Endothelial cell of umbilical vein (primary cell): ENCODE results near the gene C12orf60. TPM values are rescaled to one million over a fixed set of nuclear protein-coding genes. Genes with fewer than 3 reads are reported as not detected.

Experiments
- BruUV-seq: library from RNA; stranded (reverse); fragments of 400-500 nt; replicated peaks from 2 replicates; lab custom pipeline; 2021; lab: Mats Ljungman, UMichigan
- CTCF ChIA-PET: fragments of 300-600, 350-600 bp; sonication (Branson Sonifier 250); formaldehyde crosslinking; loops from one replicate; lab custom pipeline; 2021; ENCODE audit warnings: antibody characterized with exemption, inconsistent platforms; lab: Charles Lee
- POLR2A ChIA-PET: fragments of 300-600, 350-600 bp; sonication (Branson Sonifier 250); formaldehyde crosslinking; loops from one replicate; lab custom pipeline; 2021; ENCODE audit warnings: antibody characterized with exemption, inconsistent platforms; lab: Charles Lee
- DNase-seq: peaks from one replicate; pipeline ENCODE4 v3.0.0-alpha.2; 2011; ENCODE audit warnings: low read depth, low spot score
- FAIRE-seq: peaks from 2 replicates; lab custom pipeline; 2011; peaks lifted over from hg19 to GRCh38; lab: Jason Lieb, UNC
- H2AFZ ChIP-seq: 2 replicates; pipeline ENCODE4 v1.6.0; 2012; ENCODE audit warnings: low read depth, low read length, control low read depth, inconsistent platforms
- H3K27ac ChIP-seq: 2 replicates; pipeline ENCODE4 v1.5.1; 2011; ENCODE audit warnings: low read depth, mild to moderate bottlenecking, control low read depth, low read length, moderate library complexity; ENCODE audit not compliant: insufficient read depth
- H3K27me3 ChIP-seq, 2 experiments: 2 replicates each; pipeline versions ENCODE4 v1.6.0 to v1.6.1; 2011; ENCODE audit warnings: low read length in 2 of 2, mixed read lengths in 1 of 2; ENCODE audit not compliant: control insufficient read depth in 2 of 2, insufficient read depth in 2 of 2
- H3K36me3 ChIP-seq, 2 experiments: 2 replicates in 1 of 2; 3 replicates in 1 of 2; pipeline ENCODE4 v1.5.1; 2011; ENCODE audit warnings: low read length in 2 of 2, mild to moderate bottlenecking in 1 of 2, moderate library complexity in 1 of 2; ENCODE audit not compliant: control insufficient read depth in 2 of 2, insufficient read depth in 2 of 2; ENCODE audit errors: extremely low read depth in 1 of 2
- H3K4me1 ChIP-seq: 3 replicates; pipeline ENCODE4 v1.5.1; 2011; ENCODE audit warnings: mild to moderate bottlenecking, low read length; ENCODE audit not compliant: control insufficient read depth, insufficient read depth; ENCODE audit errors: extremely low read depth
- H3K4me2 ChIP-seq: 2 replicates; pipeline ENCODE4 v1.6.1; 2011; ENCODE audit warnings: low read length, control low read depth, mixed read lengths; ENCODE audit not compliant: insufficient read depth
- H3K4me3 ChIP-seq, 3 experiments: fragments of 200-600 bp in 1 of 3; sonication (generic), shearing (Covaris generic) in 1 of 3; replicated peaks in 1 of 3; 2 replicates each; pipeline ENCODE4 v1.5.1; 2011 to 2016; ENCODE audit warnings: control low read depth in 3 of 3, low read length in 3 of 3, mild to moderate bottlenecking in 2 of 3, inconsistent platforms in 1 of 3, low read depth in 1 of 3, moderate library complexity in 1 of 3; ENCODE audit not compliant: insufficient read depth in 1 of 3
- H3K79me2 ChIP-seq: 2 replicates; pipeline ENCODE4 v1.6.0; 2012; ENCODE audit warnings: low read length, inconsistent platforms; ENCODE audit not compliant: control insufficient read depth, insufficient read depth
- H3K9ac ChIP-seq: replicated peaks from 2 replicates; pipeline ENCODE3; 2011; ENCODE audit warnings: low read length, control low read depth; ENCODE audit not compliant: insufficient read depth; ENCODE audit errors: extremely low read depth
- H3K9me1 ChIP-seq: replicated peaks from 3 replicates; pipeline ENCODE4 v1.6.0; 2011; ENCODE audit warnings: mild to moderate bottlenecking, low read length; ENCODE audit not compliant: control insufficient read depth, insufficient read depth; ENCODE audit errors: extremely low read depth
- H3K9me3 ChIP-seq: replicated peaks from 2 replicates; pipeline ENCODE4 v1.5.1; 2012; ENCODE audit warnings: low read length, inconsistent platforms; ENCODE audit not compliant: control insufficient read depth, insufficient read depth
- H4K20me1 ChIP-seq: replicated peaks from 2 replicates; pipeline ENCODE3; 2011; ENCODE audit warnings: mild to moderate bottlenecking, low read length; ENCODE audit not compliant: control insufficient read depth, insufficient read depth; ENCODE audit errors: extremely low read depth
- EZH2 ChIP-seq: IDR thresholded peaks from 2 replicates; pipeline ENCODE4 v1.6.1; 2012; ENCODE audit warnings: borderline replicate concordance, low read depth, mild to moderate bottlenecking, moderate library complexity, low read length, inconsistent platforms; ENCODE audit not compliant: severe bottlenecking
- FOS ChIP-seq: IDR thresholded peaks from 2 replicates; pipeline ENCODE4 v1.6.1; 2011; ENCODE audit warnings: mild to moderate bottlenecking, low read length, moderate library complexity, borderline replicate concordance; ENCODE audit not compliant: insufficient read depth
- GATA2 ChIP-seq: IDR thresholded peaks from 2 replicates; pipeline ENCODE4 v1.7.0; 2011; ENCODE audit warnings: low read depth, mild to moderate bottlenecking, moderate library complexity, mixed read lengths, low read length; ENCODE audit not compliant: insufficient read length, insufficient read depth
- JUN ChIP-seq: IDR thresholded peaks from 2 replicates; pipeline ENCODE4 v1.6.1; 2011; ENCODE audit warnings: borderline replicate concordance, low read depth; ENCODE audit not compliant: insufficient read length, insufficient read depth
- MYC ChIP-seq: IDR thresholded peaks from one replicate; pipeline ENCODE4 v1.6.1; 2011; ENCODE audit warnings: mild to moderate bottlenecking, low read depth, low read length
- POLR2A ChIP-seq: IDR thresholded peaks from 2 replicates; pipeline ENCODE4 v1.6.1; 2012; ENCODE audit warnings: low read depth, mild to moderate bottlenecking, control low read depth, low read length
- POLR2AphosphoS5 ChIP-seq: IDR thresholded peaks from 2 replicates; pipeline ENCODE4 v1.6.1; 2012; ENCODE audit warnings: low read depth, mild to moderate bottlenecking, control low read depth, low read length, moderate library complexity; ENCODE audit not compliant: insufficient read depth
- dilution Hi-C: fragments of 300-500 bp; cut with MboI; formaldehyde crosslinking; loops from one replicate; pipeline ENCODE4 v1.15.0; 2019; ENCODE audit warnings: low sequenced_read_pairs; ENCODE audit not compliant: extremely low pct_ligation_motif_present
- intact Hi-C: fragments of 100-400 bp; cut with micrococcal nuclease; formaldehyde crosslinking; loops from one replicate; pipeline ENCODE4 v1.10.0; 2022
- polyA plus RNA-seq, 4 experiments: library from polyadenylated mRNA; depleted of rRNA in 3 of 4; stranded (reverse) in 3 of 4; unstranded in 1 of 4; fragments of >200 nt; gene quantifications; 2 replicates each; pipeline versions ENCODE4 v1.2.1 to v1.2.3, GENCODE V29; 2011 to 2012; ENCODE audit warnings: missing spikeins in 1 of 4
- total RNA-seq: library from RNA; stranded (reverse); gene quantifications from 2 replicates; pipeline ENCODE4 v1.2.3, GENCODE V29; 2021
- TF ChIP-seq, protein P1 (sequence below): IDR thresholded peaks from 2 replicates; pipeline ENCODE4 v1.6.1; 2011; ENCODE audit not compliant: insufficient read depth, insufficient read length
- TF ChIP-seq, protein P2 (sequence below), 2 donors: IDR thresholded peaks; 1 replicate in 1 of 2; 2 replicates in 1 of 2; pipeline ENCODE4 v1.5.1; 2011; ENCODE audit warnings: low read length in 2 of 2, mild to moderate bottlenecking in 2 of 2, moderate library complexity in 2 of 2, control low read depth in 1 of 2, inconsistent platforms in 1 of 2, low read depth in 1 of 2; ENCODE audit not compliant: insufficient read depth in 1 of 2; ENCODE audit errors: extremely low read depth in 1 of 2

Gene C12orf60
- total and polyA plus RNA-seq, 2 donors (not counting 3 experiments of a cell fraction or from before 2014, with no cell fraction given): 0.52 to 1.3 TPM

DNA sequence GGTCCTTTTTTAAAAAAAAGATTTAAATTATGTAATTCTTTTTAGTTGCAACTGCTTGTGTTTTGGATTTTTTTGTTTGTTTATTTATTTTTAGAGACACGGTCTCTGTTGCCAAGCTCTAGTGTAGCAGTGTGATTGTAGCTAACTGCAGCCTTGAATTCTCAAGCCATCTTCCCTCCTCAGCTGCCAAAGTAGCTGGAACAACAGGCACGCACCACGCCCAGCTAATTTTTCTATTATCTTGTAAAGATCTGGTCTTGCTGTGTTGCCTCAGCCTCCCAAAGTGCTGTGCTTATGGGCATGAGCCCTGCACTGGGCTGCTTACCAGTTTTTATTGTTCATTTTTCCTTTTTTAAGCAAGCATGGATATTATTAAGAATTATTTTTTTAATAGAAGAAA lies 50.5 kb downstream of the C12orf60 start:
- no peak overlapping the region for H3K9ac ChIP-seq
- H3K27me3 ChIP-seq: no peaks in the 10 kb centered on the region
- no peaks in the 10 kb centered on the region for H3K9me1 ChIP-seq
- intact Hi-C loops: no loop called here
- no TSS peak for BruUV-seq
- TF ChIP-seq FOS (no peak), EZH2 (no peak), MYC (no peak), GATA2 (no peak), POLR2AphosphoS5 (no peak), POLR2A (no peak), JUN (no peak)
- TF ChIP-seq, protein P1, sequence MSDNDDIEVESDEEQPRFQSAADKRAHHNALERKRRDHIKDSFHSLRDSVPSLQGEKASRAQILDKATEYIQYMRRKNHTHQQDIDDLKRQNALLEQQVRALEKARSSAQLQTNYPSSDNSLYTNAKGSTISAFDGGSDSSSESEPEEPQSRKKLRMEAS: no peak
- TF ChIP-seq, protein P2, sequence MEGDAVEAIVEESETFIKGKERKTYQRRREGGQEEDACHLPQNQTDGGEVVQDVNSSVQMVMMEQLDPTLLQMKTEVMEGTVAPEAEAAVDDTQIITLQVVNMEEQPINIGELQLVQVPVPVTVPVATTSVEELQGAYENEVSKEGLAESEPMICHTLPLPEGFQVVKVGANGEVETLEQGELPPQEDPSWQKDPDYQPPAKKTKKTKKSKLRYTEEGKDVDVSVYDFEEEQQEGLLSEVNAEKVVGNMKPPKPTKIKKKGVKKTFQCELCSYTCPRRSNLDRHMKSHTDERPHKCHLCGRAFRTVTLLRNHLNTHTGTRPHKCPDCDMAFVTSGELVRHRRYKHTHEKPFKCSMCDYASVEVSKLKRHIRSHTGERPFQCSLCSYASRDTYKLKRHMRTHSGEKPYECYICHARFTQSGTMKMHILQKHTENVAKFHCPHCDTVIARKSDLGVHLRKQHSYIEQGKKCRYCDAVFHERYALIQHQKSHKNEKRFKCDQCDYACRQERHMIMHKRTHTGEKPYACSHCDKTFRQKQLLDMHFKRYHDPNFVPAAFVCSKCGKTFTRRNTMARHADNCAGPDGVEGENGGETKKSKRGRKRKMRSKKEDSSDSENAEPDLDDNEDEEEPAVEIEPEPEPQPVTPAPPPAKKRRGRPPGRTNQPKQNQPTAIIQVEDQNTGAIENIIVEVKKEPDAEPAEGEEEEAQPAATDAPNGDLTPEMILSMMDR (IDR thresholded peaks at IDR 0.05; ENCODE audit: extremely low read depth in 1 of 2, insufficient read depth in 1 of 2, low read depth in 1 of 2, low read length in 2 of 2): no peak
- H4K20me1 ChIP-seq: no peaks in the 10 kb centered on the region
- H3K36me3 ChIP-seq: no peaks in the 10 kb centered on the region
- no peak overlapping the region for H3K4me2 ChIP-seq
- peak overlapping the region; percentile 31 for H2AFZ ChIP-seq
- dilution Hi-C loops: no loop called here
- H3K4me1 ChIP-seq: peaks cover 19% of the 10 kb centered on the region
- DNase-seq (no peak), FAIRE-seq (no peak)
- no peak overlapping the region for H3K27ac ChIP-seq
- POLR2A ChIA-PET: no interaction called here
- H3K79me2 ChIP-seq: no peaks in the 10 kb centered on the region
- CTCF ChIA-PET: no interaction called here
- no peak overlapping the region for H3K4me3 ChIP-seq
- H3K9me3 ChIP-seq: no peaks in the 10 kb centered on the region
